Testis (tissue), 3 donors: Measurements from ENCODE around the gene APOA5. TPM values are rescaled to one million over a fixed set of nuclear protein-coding genes. Genes with fewer than 3 reads are reported as not detected.
A peak's percentile ranks its signal among the peaks of the same experiment; 100 is the strongest.

Experiments
- DNase-seq: peaks from one replicate; pipeline ENCODE4 v3.0.0-alpha.2; 2019
- H3K27ac ChIP-seq, 2 donors: fragments of 200-600 bp; sonication (generic); one replicate each; pipeline ENCODE4 v1.5.1; 2019
- H3K27me3 ChIP-seq: fragments of 200-600 bp; sonication (generic); one replicate; pipeline ENCODE4 v1.5.1; 2019
- H3K36me3 ChIP-seq: fragments of 200-600 bp; sonication (generic); one replicate; pipeline ENCODE4 v1.5.1; 2017; ENCODE audit warnings: low read depth; ENCODE audit errors: missing control alignments
- H3K4me1 ChIP-seq: fragments of 200-600 bp; sonication (generic); one replicate; pipeline ENCODE4 v1.5.1; 2019
- H3K4me3 ChIP-seq, 2 donors: fragments of 200-600 bp; sonication (generic); one replicate each; pipeline ENCODE4 v1.5.1; 2017 to 2019
- H3K9me3 ChIP-seq: fragments of 200-600 bp; sonication (generic); one replicate; pipeline ENCODE4 v1.5.1; 2017
- POLR2A ChIP-seq: fragments of 450-650 bp; IDR thresholded peaks from one replicate; pipeline ENCODE4 v1.6.1; 2017; ENCODE audit warnings: antibody characterized with exemption, mild to moderate bottlenecking, moderate library complexity
- WGBS, 2 donors: methylation state at CpG; one replicate each; pipeline ENCODE4 v1.1.5; 2018; 5-methylcytosine and 5-hydroxymethylcytosine counted together
- intact Hi-C: fragments of 100-400 bp; cut with DNase I; formaldehyde crosslinking; loops from one replicate; pipeline ENCODE4 v1.15.1; 2023; ENCODE audit warnings: low total_unique reads
- polyA plus RNA-seq: library from polyadenylated mRNA; stranded (reverse); fragments of 350-450 nt; fragmentation: Illumina TruSeq; extraction: RNeasy Lipid Tissue Mini Kit (QIAGEN cat#74804); gene quantifications from one replicate; pipeline ENCODE4 v1.2.3, GENCODE V29; 2014; ENCODE audit warnings: low read depth, low replicate concordance; ENCODE audit not compliant: insufficient read depth
- total RNA-seq, 2 donors: library from RNA; depleted of rRNA; stranded (reverse); fragments of >200 nt; gene quantifications; one replicate each; pipeline ENCODE4 v1.2.3, GENCODE V29; 2016
- TF ChIP-seq, protein P1 (sequence below), 3 experiments: fragments of 450-650 bp in 2 of 3; fragments of 200-600 bp in 1 of 3; sonication (generic) in 1 of 3; IDR thresholded peaks; one replicate each; pipeline ENCODE4 v1.5.1; 2016 to 2019; ENCODE audit warnings: antibody characterized with exemption in 3 of 3, mild to moderate bottlenecking in 2 of 3, moderate library complexity in 1 of 3

The APOA5 gene
- total and polyA plus RNA-seq, 3 donors from 2014 or later, result 0.24 TPM; not detected in 2

DNA sequence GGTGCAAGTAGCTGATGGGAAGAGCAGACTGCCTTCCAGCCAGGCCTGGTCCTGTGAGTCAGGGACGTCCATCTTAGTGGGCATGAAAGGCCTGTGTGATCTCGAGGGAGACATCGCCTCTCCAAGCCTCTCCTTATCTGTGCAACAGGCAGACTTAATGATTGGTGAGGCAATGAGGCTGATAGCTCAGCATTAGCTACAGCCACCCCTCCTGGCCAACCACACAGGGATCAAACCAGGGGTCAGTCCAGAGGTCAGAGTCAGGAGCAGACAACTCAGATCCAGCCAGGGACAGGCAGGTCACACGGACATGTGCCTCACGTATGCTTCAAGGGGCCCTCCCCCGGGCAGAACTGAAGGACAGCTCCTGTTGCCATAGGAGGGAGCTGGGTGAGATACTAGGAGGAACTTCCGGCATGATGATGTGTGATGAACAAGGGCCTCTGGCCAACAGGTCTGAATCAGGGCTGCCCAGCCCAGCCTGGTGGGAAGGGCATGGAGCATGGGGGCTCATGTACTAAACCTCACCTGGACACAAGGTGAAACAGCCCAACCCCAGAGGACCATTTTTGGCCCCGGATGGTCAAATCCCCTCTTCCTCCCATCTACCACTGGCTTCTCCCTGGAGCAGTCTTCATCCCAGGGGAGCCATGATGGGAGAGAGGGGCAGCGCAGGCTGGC, 35.2 kb upstream of the APOA5 start:
- 82 to 100% methylated on average over 1 to 9 of the region's 9 CpGs for WGBS, 2 donors
- intact Hi-C loops, result no loop called here
- Histone ChIP-seq H3K36me3 (no peaks in the 10 kb centered on the region), H3K4me3 (no peak overlapping the region), H3K27me3 (no peaks in the 10 kb centered on the region), H3K4me1 (no peaks in the 10 kb centered on the region), H3K27ac (no peak overlapping the region), H3K9me3 (no peaks in the 10 kb centered on the region)
- DNase-seq, result no peak
- TF ChIP-seq, protein P1, sequence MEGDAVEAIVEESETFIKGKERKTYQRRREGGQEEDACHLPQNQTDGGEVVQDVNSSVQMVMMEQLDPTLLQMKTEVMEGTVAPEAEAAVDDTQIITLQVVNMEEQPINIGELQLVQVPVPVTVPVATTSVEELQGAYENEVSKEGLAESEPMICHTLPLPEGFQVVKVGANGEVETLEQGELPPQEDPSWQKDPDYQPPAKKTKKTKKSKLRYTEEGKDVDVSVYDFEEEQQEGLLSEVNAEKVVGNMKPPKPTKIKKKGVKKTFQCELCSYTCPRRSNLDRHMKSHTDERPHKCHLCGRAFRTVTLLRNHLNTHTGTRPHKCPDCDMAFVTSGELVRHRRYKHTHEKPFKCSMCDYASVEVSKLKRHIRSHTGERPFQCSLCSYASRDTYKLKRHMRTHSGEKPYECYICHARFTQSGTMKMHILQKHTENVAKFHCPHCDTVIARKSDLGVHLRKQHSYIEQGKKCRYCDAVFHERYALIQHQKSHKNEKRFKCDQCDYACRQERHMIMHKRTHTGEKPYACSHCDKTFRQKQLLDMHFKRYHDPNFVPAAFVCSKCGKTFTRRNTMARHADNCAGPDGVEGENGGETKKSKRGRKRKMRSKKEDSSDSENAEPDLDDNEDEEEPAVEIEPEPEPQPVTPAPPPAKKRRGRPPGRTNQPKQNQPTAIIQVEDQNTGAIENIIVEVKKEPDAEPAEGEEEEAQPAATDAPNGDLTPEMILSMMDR (IDR thresholded peaks at IDR 0.05), result no peak
- no peak for TF ChIP-seq POLR2A

DNA sequence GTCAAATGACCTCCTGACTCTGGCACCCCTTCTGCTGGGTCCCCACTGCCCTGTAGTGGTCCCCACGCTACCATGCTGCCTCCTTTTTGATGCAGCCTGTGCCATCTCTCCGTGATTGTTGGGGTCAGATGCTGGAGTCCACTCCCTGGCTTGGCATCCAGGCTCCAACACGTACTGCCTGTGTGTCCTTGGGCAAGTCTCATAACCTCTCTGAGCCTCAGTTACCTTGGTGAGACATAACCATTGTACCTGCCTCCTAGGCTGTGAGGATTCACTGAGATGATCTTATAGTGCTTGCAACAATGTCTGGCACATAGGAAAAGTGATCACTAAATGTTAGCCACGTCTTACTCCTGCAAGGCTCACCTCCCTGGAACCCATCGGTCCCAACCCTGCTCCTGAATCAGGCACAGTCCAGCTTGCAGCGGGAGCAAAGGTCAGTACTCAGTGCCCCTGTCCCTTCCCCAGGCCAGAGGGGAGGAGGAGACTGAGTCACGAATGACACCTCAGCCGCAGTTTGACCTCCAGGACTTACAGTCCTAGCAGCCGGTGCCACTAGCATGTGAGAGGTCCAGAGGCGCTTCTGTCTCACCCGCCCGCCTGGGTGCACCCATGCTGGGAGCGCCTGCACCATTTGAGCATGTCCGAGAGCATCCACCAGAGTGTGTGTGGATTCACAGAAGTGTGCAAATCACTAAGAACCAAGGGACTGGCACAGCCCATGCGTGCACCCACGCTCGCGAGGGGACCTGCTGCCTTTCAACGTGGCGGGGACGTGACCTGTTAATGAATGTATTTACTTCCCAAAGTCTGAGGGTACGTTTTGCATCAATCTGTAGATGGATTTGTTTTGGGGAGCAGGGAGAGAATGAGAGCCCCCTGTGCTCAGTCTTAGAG, 34.4 kb upstream of the APOA5 start:
- Histone ChIP-seq H3K4me1 (no peaks in the 10 kb centered on the region), H3K36me3 (no peaks in the 10 kb centered on the region), H3K9me3 (no peaks in the 10 kb centered on the region), H3K27me3 (no peaks in the 10 kb centered on the region), H3K4me3 (no peak overlapping the region), H3K27ac (no peak overlapping the region)
- TF ChIP-seq POLR2A, result no peak
- 75 to 83% methylated on average over 7 to 22 of the region's 22 CpGs for WGBS, 2 donors
- intact Hi-C loops, result no loop called here
- DNase-seq, result no peak

- H3K9me3 ChIP-seq, result no peaks in the 10 kb centered on the region
- TF ChIP-seq, protein P1 (IDR thresholded peaks at IDR 0.05), result no peak
- TF ChIP-seq POLR2A, result no peak
- H3K4me3 ChIP-seq, result no peak overlapping the region
- DNase-seq, result no peak
- no peak overlapping the region for H3K27ac ChIP-seq
- no peaks in the 10 kb centered on the region for H3K27me3 ChIP-seq
- intact Hi-C loops, result no loop called here
- H3K36me3 ChIP-seq, result no peaks in the 10 kb centered on the region
- no peaks in the 10 kb centered on the region for H3K4me1 ChIP-seq
- WGBS, 2 donors, result 87 to 92% methylated on average over 5 of the region's 5 CpGs
Observed at GRCh38 chr11:116825434-116825833, 33.8 kb upstream of the APOA5 start.

DNA sequence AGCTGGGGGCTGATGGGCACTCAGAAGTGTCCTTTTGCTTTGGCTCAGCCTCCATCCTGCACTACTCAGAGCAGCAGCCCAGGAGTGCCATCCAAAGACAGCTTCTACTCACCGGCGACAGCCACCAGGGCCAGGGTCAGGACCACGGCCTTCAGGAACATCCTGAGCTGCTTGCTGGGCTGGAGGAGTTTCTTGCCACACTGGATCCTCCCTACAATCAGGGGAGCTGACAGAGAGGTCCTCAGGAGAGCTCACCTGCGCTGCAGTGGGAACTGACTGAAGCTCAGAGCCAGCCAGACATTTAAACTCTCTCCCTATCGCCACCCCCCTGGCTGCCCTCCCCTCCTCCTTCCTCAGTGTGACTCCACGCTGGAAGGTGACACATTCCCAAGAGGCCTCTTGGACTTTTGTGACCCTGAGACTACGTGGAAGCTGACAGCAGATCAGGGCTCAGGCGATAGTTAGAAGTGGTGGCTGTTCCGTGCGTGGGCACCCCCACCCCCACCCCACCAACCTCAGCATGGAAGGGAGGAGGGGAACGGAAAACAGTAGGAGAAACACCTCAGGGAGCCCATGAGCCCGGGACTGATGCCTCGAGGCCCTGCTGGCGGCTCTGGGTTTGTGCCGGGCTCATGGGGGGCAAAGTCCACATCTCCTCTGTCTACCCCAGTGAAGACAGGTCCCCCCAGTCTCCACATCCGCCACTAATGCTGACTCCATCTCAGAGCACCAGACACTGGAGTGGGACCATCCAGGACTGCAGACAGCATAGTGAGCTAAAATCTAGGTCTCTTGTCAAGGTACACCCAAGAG, 31.6 kb upstream of the APOA5 start, which contains the start of gene APOA4:
TSS of gene APOA4 (minus strand) at position 274 of the 813 bp plus-strand sequence. CDS start at position 161, 113 bp downstream.
- intact Hi-C loops, result no loop called here
- no peak within 1 kb of the TSS for H3K4me3 ChIP-seq
- no peak for TF ChIP-seq POLR2A
- TF ChIP-seq, protein P1 (IDR thresholded peaks at IDR 0.05), result no peak
- H3K27ac ChIP-seq, result no peak within 1 kb of the TSS
- 83 to 92% methylated on average over 9 to 16 of the region's 16 CpGs for WGBS, 2 donors
- H3K9me3 ChIP-seq, result no peaks in the 10 kb centered on the region
- H3K36me3 ChIP-seq, result no peaks in the 10 kb centered on the region
- H3K4me1 ChIP-seq, result no peaks in the 10 kb centered on the region
- no peaks in the 10 kb centered on the region for H3K27me3 ChIP-seq
- DNase-seq, result peak; percentile 8

DNA sequence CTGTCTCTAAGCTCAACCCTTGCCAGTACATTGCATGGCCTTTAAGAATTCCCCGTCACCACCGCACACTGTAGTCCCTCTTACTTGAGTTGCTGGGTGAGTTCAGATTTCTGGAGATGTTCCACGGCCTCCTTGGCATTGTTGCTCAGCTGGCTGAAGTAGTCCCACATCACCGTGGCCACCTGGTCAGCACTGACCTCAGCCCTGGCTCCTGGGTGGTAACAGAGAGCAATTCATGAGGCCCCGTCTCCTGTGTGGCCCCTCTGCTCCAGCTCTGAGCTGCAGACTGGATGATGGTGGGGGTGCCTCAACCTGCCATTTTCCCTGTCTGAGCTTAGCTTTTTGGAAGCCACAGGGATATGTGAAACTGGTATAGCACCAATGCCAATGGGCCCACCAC, 30.9 kb upstream of the APOA5 start:
- H3K4me3 ChIP-seq, result no peak overlapping the region
- H3K36me3 ChIP-seq, result no peaks in the 10 kb centered on the region
- no peaks in the 10 kb centered on the region for H3K27me3 ChIP-seq
- no peak overlapping the region for H3K27ac ChIP-seq
- intact Hi-C loops, result no loop called here
- no peak for DNase-seq
- H3K4me1 ChIP-seq, result no peaks in the 10 kb centered on the region
- no peaks in the 10 kb centered on the region for H3K9me3 ChIP-seq
- WGBS, 2 donors, result 77 to 83% methylated on average over 4 to 5 of the region's 5 CpGs
- TF ChIP-seq, protein P1 (IDR thresholded peaks at IDR 0.05), result no peak
- TF ChIP-seq POLR2A, result no peak
